HFFc6 (cell line): ENCODE results near the gene EPB41L3. TPM values are rescaled to one million over a fixed set of nuclear protein-coding genes. Genes with fewer than 3 reads are reported as not detected.

Source experiments
- DNase-seq: peaks from one replicate; pipeline ENCODE4 v3.0.0-alpha.2; 2018
- H3K27ac Mint-ChIP-seq: 2 replicates; pipeline ENCODE4 v1.8.0; 2020; ENCODE audit warnings: mild to moderate bottlenecking, mixed read lengths
- H3K27me3 Mint-ChIP-seq: 2 replicates; pipeline ENCODE4 v1.8.0; 2021; ENCODE audit warnings: mild to moderate bottlenecking, moderate library complexity, mixed read lengths; ENCODE audit not compliant: insufficient read depth
- H3K36me3 Mint-ChIP-seq: 2 replicates; pipeline ENCODE4 v1.8.0; 2021; ENCODE audit warnings: low read depth, mixed read lengths
- H3K4me1 Mint-ChIP-seq: 2 replicates; pipeline ENCODE4 v1.8.0; 2020; ENCODE audit warnings: low read depth, mixed read lengths
- H3K4me3 Mint-ChIP-seq: 2 replicates; pipeline ENCODE4 v1.8.0; 2020; ENCODE audit warnings: mild to moderate bottlenecking, moderate library complexity, mixed read lengths
- H3K9me3 Mint-ChIP-seq: 2 replicates; pipeline ENCODE4 v1.8.0; 2020; ENCODE audit warnings: mild to moderate bottlenecking, mixed read lengths
- CTCF ChIP-seq: fragments of 200-600 bp; sonication (generic); IDR thresholded peaks from 2 replicates; pipeline ENCODE4 v1.5.0; 2021; ENCODE audit warnings: antibody characterized with exemption, mild to moderate bottlenecking
- total RNA-seq, 6 experiments: library from RNA; stranded (reverse); fragmentation: NEBNext Ultra II Directional; extraction: Animal tissue kit (Norgen Biotek cat#: 25700); gene quantifications; 2 replicates in 1 of 6; 3 replicates in 5 of 6; pipeline ENCODE4 v1.2.3, GENCODE V29; 2021

EPB41L3 gene
- total RNA-seq, 6 experiments from 2014 or later = 1.3 to 17.0 (median 1.8) TPM

GRCh38 chr18:5398269-5398668 is 145.5 kb downstream of the EPB41L3 start:
- no peaks in the 10 kb centered on the region for H3K4me1 Mint-ChIP-seq

GRCh38 chr18:5397102-5397501 is 146.7 kb downstream of the EPB41L3 start:
- H3K4me1 Mint-ChIP-seq = no peaks in the 10 kb centered on the region
- H3K9me3 Mint-ChIP-seq = peaks cover 33% of the 10 kb centered on the region
- H3K4me3 Mint-ChIP-seq = no peak overlapping the region
- DNase-seq = no peak
- no peaks in the 10 kb centered on the region for H3K27me3 Mint-ChIP-seq
- TF ChIP-seq CTCF = no peak
- no peak overlapping the region for H3K27ac Mint-ChIP-seq
- peaks cover 17% of the 10 kb centered on the region for H3K36me3 Mint-ChIP-seq

More at GRCh38 chr18:5398269-5398668, 145.5 kb downstream of the EPB41L3 start:
- H3K27ac Mint-ChIP-seq = no peak overlapping the region
- H3K4me3 Mint-ChIP-seq = no peak overlapping the region
- DNase-seq = no peak
- H3K9me3 Mint-ChIP-seq = peaks cover 33% of the 10 kb centered on the region
- H3K27me3 Mint-ChIP-seq = no peaks in the 10 kb centered on the region
- TF ChIP-seq CTCF = no peak
- H3K36me3 Mint-ChIP-seq = peaks cover 17% of the 10 kb centered on the region

GRCh38 chr18:5395860-5396448 is 147.8 kb downstream of the EPB41L3 start:
- Mint-ChIP-seq H3K9me3 (peaks cover 36% of the 10 kb centered on the region), H3K36me3 (peaks cover 17% of the 10 kb centered on the region), H3K4me1 (no peaks in the 10 kb centered on the region), H3K27me3 (no peaks in the 10 kb centered on the region), H3K27ac (no peak overlapping the region), H3K4me3 (no peak overlapping the region)
- DNase-seq = no peak
- no peak for TF ChIP-seq CTCF

GRCh38 chr18:5393779-5394178 is 150.0 kb downstream of the EPB41L3 start:
- Mint-ChIP-seq H3K4me3 (no peak overlapping the region), H3K9me3 (peaks cover 43% of the 10 kb centered on the region), H3K36me3 (peaks cover 13% of the 10 kb centered on the region), H3K27ac (no peak overlapping the region), H3K27me3 (no peaks in the 10 kb centered on the region), H3K4me1 (no peaks in the 10 kb centered on the region)
- no peak for DNase-seq
- TF ChIP-seq CTCF = no peak

GRCh38 chr18:5391409-5391808 is 152.4 kb downstream of the EPB41L3 start:
- Mint-ChIP-seq H3K36me3 (0 out of 2 replicates have a peak, but pooled peaks cover 4% of the 10 kb centered on the region), H3K4me3 (no peak overlapping the region), H3K9me3 (peaks cover 52% of the 10 kb centered on the region), H3K27ac (no peak overlapping the region), H3K4me1 (no peaks in the 10 kb centered on the region), H3K27me3 (no peaks in the 10 kb centered on the region)
- TF ChIP-seq CTCF = no peak
- DNase-seq = no peak
